Retina (tissue), 1 donor: ENCODE results near the gene EZH2.

Source experiments
- DNase-seq: peaks from one replicate; pipeline ENCODE4 v3.0.0-alpha.2; 2016

EZH2 gene

GRCh38 chr7:148804343-148805235 is 79.5 kb downstream of the EZH2 start:
- no peak for DNase-seq

DNA sequence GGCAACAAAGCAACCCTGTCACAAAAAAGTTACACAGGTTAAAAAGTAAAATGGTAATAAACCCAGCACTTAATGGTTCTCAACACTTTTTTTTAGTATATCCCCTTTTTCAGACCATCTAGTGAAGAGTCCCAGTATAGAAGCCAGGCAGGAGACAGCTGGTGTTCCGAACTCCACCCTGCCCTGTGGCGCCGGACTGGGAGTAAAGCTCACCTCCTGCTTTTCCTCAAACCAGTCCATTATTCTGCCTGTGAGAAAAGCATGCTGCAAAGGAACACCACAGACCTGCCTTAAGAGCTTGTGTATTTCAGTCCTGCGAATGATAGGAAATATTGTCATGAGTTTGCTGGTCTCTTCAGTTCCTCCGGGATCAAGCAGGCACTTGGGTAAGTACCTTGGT is 81.0 kb downstream of the EZH2 start:
- no peak for DNase-seq

- no peak for DNase-seq
Measured at GRCh38 chr7:148802101-148802493, 82.0 kb downstream of the EZH2 start.

- no peak for DNase-seq
Measured at GRCh38 chr7:148800677-148801076, 83.4 kb downstream of the EZH2 start.

- DNase-seq, result no peak
Measured at GRCh38 chr7:148799893-148800555, 84.1 kb downstream of the EZH2 start.

DNA sequence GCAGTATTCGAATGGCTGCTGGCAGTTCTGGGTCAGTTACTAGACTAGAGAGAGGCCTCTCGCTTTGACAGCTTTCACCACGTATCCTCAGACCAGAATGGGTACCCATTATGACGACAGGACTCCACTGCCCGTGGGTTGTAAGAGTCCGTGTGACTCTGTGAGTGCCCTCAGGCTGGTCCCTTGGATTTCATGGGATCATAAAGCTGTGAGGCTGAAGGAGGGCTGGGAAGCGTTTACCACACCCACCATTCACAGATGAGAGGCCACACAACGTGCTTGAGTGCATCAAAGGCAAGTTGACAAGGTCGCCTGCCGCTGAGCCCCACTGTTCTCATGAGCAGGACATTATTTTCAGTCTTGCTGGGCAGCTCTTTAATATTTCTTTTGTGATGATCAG is 87.2 kb downstream of the EZH2 start:
- DNase-seq, result no peak

DNA sequence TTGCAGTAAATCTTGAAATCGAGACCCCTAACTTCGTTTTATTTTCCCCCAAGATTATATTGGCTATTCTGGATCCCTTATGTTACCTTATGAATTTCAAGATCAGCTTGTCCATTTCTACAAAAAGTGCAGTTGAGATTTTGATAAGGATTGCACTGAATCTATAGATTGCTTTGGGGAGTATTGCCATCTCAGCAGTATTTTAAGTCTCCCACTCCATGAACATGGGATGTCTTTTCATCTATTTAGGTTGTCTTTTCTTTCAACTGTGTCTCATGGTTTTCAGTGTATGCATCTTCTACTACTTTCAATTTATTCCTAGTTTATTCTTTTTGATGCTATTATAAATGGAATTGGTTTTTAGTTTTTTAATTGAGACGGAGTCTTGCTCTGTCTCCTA is 89.6 kb downstream of the EZH2 start:
- no peak for DNase-seq

DNA sequence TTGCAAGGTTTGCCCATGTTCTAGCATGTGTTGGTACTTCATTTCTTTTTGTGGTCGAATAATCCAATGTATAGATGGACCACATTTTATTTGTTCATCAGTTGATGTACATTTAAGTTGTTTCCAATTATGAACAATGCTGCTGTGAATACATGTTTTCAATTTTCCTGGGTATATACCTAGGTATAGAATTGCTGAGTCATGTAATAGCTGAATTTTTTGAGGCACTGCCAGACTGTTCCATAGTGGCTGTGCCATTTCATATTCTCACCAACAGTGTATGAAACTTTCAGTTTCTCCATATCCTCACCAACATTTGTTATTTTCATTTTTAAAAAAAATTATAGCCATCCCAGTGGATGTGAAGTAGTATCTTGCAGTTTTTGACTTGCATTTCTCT is 90.5 kb downstream of the EZH2 start:
- no peak for DNase-seq

GRCh38 chr7:148791546-148791945 is 92.5 kb downstream of the EZH2 start:
- DNase-seq, result no peak

DNA sequence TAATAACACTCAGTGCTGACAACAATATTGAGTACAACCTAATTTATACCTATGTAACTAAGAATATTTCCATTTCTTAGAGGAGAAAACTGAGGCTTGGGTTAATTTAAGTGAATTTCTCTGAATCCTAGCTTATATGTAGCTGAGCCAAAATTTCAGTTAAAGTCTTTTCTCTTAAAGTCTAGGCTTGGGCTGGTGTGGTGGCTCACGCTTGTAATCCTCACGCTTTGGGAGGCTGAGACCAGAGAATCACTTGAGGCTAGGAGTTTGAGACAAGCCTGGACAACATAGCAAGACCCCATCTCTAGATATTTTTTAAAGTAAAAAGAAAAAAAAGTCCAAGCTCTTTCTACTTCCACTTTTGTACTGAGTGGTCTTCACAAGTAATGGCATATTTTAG is 93.2 kb downstream of the EZH2 start:
- DNase-seq, result no peak

- no peak for DNase-seq
Measured at GRCh38 chr7:148790131-148790726, 93.9 kb downstream of the EZH2 start.

GRCh38 chr7:148789220-148789619 is 94.9 kb downstream of the EZH2 start:
- no peak for DNase-seq

GRCh38 chr7:148787571-148788295 is 96.4 kb downstream of the EZH2 start:
- no peak for DNase-seq

DNA sequence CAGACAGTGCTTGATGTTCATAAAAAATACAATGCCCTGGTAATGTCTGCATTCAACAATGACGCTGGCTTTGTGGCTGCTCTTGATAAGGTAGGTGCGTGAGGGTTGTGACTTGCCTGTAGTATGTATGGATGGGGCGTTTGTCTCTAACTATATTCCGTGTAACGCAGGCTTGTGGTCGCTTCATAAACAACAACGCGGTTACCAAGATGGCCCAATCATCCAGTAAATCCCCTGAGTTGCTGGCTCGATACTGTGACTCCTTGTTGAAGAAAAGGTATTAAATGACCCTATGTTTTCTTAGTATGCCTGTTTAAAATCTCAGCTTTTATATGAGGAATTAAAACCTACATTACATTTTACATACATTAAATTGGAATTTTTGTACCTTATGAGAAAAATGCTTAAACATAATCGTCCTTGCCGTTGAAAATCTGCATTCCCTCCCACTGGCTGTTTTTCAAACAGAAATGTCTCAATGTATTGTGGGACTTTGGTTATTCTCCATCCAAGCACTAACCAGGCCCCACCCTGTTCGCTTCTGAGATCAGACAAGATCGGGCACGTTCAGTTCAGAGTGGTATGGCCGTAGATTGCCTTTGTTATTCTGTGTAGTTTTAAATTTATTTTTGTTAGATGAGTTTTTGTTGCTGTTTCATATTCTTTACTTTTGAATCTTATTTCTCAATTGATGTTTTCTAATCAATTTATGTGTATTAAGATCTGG is 100.1 kb downstream of the EZH2 start:
- no peak for DNase-seq

DNA sequence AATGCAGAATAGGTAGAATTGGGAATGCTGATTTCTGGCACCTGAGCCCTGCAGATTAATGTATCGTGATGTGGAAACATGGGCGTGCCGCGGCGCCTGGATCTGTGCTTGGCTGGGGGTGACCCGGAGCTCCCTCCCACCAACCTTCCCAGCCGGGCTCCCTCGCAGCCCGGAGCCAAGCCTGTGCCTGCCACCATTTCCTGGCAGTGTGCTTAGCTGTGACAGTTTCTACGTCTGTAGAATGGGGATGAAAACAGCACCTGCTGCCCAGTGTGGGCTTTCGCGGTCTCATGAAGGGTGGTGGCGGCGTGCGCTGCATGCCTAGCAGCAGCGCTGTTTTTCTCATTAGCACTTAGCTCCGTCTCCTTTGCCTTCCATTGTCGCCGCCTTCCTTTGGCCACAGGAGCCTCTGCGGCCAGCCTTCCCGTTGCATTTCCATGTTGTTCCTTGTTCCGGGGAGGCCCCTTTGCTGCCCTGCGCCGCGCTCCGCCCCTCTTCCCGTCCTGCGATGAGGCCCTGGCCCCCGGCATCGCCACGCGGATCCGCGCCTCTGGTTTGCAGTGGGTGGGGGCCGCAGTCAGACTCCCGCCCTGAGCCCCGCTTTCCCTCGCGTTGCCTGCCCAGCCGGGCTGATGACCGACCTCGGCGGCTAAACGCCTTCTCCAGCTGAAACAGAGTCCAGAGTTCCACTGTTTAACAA is 101.2 kb downstream of the EZH2 start:
- no peak for DNase-seq

DNA sequence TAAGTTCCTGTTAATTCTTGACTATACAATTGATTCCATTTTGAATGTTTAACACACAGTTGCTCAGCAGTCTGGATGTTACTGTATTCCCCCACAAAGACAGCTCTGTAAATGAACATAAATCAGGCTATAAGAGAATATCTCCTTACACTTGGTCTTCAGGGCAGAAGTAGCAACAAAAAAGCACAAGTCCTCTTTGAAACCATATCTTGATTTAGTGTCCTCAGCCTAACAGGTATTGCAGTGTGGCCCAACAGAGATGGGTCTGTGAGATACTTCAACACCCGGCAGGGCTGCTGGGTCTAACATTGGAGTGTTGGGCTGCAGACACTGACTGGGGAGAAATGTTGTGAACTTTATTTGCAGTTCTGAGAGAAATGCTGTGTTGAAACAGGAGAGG is 109.6 kb downstream of the EZH2 start:
- DNase-seq, result no peak

GRCh38 chr7:148773334-148773733 is 110.8 kb downstream of the EZH2 start:
- DNase-seq, result peak; percentile 56

DNA sequence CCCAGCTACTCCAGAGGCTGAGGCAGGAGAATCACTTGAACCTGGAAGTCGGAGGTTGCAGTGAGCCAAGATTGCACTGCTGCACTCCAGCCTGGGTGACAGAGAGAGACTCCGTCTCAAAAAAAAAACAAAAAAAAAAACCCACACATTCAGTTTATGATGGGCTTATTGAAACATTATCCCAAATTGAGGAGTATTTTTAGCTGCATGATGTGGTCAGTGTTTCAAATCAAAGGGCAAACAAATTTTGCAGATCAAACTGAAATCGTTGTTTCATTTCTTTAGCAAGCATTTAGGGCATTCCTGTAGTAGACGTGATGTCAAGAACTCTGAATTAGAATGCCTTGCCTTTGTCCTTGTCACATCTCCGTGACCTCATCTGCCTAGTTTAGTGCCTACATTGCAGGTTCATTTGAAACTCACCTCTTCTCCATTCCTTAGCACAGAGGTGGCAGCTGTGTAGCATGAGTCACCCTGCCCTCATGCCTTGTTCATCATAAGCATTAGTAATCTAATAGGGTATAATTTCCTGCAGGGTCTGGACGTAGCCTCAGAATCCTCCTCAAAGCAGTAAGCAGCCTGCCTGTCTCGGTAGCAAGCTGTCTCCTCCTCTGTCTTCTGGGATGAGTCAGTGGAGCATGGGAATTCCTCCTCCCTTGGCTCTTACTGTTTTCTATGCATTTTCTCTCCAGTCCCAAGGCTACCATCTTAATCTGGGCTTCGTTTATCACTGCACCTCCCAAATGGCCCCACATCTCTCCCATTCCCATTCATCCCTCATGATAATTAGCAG is 111.6 kb downstream of the EZH2 start:
- peak; percentile 11 for DNase-seq

DNA sequence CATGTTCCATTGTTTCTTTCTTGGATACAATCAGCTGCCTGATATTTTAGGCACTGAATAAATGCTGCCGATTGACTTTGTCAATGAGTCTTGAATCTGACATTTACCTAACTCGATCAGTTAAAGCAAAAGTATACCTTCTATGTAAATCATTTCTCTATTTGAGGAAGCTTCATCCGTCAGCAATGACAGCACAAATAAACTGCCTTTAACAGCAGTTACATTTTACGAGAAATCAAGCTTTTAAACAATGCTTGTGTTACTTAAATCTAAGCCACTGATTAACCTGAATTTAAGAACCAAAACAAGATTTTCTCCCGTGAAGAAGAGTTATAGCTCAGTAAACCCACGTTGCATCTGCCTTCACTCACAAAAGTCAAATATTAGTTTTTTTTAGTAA is 114.1 kb downstream of the EZH2 start:
- DNase-seq, result no peak

DNA sequence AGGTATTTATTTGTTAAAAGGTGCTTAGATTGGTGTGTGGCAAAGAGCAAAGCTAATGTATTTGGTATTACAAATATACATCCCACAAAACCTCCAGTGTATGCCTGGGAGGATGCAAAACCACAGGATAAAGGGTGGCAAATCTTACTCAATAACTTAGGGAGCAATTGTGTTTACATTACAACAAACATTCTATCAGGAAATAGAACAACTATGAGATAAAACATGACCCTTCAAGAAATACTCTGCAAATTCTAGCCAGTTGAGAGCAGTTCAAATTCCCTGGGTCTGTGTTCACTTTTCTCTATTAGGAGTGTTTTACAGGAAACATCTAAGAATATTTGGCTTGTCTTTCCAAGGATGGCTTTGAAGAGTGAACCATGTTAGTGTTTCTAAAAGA is 120.5 kb downstream of the EZH2 start:
- no peak for DNase-seq
